Colonic mucosa (tissue), 4 donors: ENCODE measurements around the gene EZH2. TPM values are rescaled to one million over a fixed set of nuclear protein-coding genes. Genes with fewer than 3 reads are reported as not detected.

Experiments used
- DNase-seq: peaks from one replicate; pipeline ENCODE4 v3.0.0-alpha.2; 2020
- H3K27ac ChIP-seq: fragments of 200-600 bp; one replicate; pipeline ENCODE4 v1.8.0; 2021
- H3K27me3 ChIP-seq: fragments of 200-600 bp; one replicate; pipeline ENCODE4 v1.8.0; 2021
- H3K36me3 ChIP-seq: fragments of 200-600 bp; one replicate; pipeline ENCODE4 v1.8.0; 2021
- H3K4me1 ChIP-seq: fragments of 200-600 bp; one replicate; pipeline ENCODE4 v1.8.0; 2021; ENCODE audit warnings: mild to moderate bottlenecking
- H3K4me3 ChIP-seq: fragments of 200-600 bp; one replicate; pipeline ENCODE4 v1.8.0; 2021
- H3K9ac ChIP-seq, 2 donors: one replicate each; pipeline ENCODE4 v1.7.0; 2013; ENCODE audit warnings: control low read depth in 2 of 2, low read depth in 2 of 2, low read length in 2 of 2
- H3K9me3 ChIP-seq: fragments of 200-600 bp; one replicate; pipeline ENCODE4 v1.8.0; 2021
- intact Hi-C: fragments of 100-400 bp; cut with DNase I; formaldehyde crosslinking; loops from one replicate; pipeline ENCODE4 v1.14.1; 2022
- total RNA-seq, 2 donors: library from RNA; stranded (reverse); fragmentation: NEBNext Ultra II Directional in 1 of 2; extraction: Animal tissue kit (Norgen Biotek cat#: 25700) in 1 of 2; gene quantifications; one replicate each; pipeline ENCODE4 v1.2.1, GENCODE V29; 2021
- TF ChIP-seq, protein P1 (sequence below): fragments of 200-600 bp; IDR thresholded peaks from one replicate; pipeline ENCODE4 v1.8.0; 2022; ENCODE audit warnings: antibody characterized with exemption, mild to moderate bottlenecking
- donor health status: healthy.
- donor health status: DM: no; HTN: no; CAD: no.
- donor health status: DM: no; HTN: no; CAD: no.

The EZH2 gene
- total RNA-seq, 2 donors from 2014 or later = 13.4 to 31.7 TPM

DNA sequence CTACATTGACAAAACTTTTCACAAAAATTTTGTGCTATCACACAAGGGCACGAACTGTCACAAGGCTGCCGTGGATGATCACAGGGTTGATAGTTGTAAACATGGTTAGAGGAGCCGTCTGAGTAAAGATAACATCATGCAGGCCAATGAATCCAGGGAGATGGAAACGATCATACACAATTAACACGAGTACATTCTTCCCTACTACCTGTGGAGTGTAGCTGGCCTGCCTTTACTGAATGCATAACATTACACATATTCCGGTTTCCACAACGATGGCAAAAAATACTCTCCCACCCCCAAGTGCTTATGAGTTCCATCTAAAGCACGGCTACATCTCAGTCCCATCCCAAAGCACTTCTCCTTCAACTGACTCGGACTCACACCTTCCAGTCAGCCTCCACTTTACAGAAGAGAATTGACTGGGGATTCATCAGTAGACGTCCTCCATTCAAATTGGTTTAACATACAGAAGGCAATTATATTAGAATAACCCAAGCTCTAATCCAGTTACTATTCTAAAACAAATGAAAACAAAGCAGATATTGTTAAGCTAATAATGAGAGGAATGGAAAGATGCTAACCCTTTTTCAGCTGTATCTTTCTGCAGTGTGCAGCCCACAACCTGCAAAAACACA, 69.0 kb downstream of the EZH2 start:
- intact Hi-C loops = no loop called here
- no peak overlapping the region for H3K9ac ChIP-seq
- no peaks in the 10 kb centered on the region for H3K27me3 ChIP-seq
- no peak overlapping the region for H3K4me3 ChIP-seq
- H3K27ac ChIP-seq = no peak overlapping the region
- no peak for DNase-seq
- H3K9me3 ChIP-seq = no peaks in the 10 kb centered on the region
- TF ChIP-seq, protein P1, sequence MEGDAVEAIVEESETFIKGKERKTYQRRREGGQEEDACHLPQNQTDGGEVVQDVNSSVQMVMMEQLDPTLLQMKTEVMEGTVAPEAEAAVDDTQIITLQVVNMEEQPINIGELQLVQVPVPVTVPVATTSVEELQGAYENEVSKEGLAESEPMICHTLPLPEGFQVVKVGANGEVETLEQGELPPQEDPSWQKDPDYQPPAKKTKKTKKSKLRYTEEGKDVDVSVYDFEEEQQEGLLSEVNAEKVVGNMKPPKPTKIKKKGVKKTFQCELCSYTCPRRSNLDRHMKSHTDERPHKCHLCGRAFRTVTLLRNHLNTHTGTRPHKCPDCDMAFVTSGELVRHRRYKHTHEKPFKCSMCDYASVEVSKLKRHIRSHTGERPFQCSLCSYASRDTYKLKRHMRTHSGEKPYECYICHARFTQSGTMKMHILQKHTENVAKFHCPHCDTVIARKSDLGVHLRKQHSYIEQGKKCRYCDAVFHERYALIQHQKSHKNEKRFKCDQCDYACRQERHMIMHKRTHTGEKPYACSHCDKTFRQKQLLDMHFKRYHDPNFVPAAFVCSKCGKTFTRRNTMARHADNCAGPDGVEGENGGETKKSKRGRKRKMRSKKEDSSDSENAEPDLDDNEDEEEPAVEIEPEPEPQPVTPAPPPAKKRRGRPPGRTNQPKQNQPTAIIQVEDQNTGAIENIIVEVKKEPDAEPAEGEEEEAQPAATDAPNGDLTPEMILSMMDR = no peak
- no peaks in the 10 kb centered on the region for H3K36me3 ChIP-seq
- no peaks in the 10 kb centered on the region for H3K4me1 ChIP-seq

- TF ChIP-seq, protein P1 = no peak
- intact Hi-C loops = no loop called here
- no peak overlapping the region for H3K4me3 ChIP-seq
- H3K9ac ChIP-seq = no peak overlapping the region
- no peaks in the 10 kb centered on the region for H3K27me3 ChIP-seq
- no peak for DNase-seq
- no peaks in the 10 kb centered on the region for H3K36me3 ChIP-seq
- no peak overlapping the region for H3K27ac ChIP-seq
- H3K9me3 ChIP-seq = no peaks in the 10 kb centered on the region
- H3K4me1 ChIP-seq = no peaks in the 10 kb centered on the region
These were observed 70.2 kb downstream of the EZH2 start for GRCh38 chr7:148813890-148814289.

- DNase-seq = no peak
- intact Hi-C loops = no loop called here
- Histone ChIP-seq H3K27ac (no peak overlapping the region), H3K27me3 (no peaks in the 10 kb centered on the region), H3K36me3 (no peaks in the 10 kb centered on the region), H3K4me1 (no peaks in the 10 kb centered on the region), H3K9ac (no peak overlapping the region), H3K4me3 (no peak overlapping the region), H3K9me3 (no peaks in the 10 kb centered on the region)
- TF ChIP-seq, protein P1 = no peak
These were observed 72.2 kb downstream of the EZH2 start for GRCh38 chr7:148811892-148812291.

GRCh38 chr7:148809856-148810255, 74.2 kb downstream of the EZH2 start:
- Histone ChIP-seq H3K36me3 (no peaks in the 10 kb centered on the region), H3K27me3 (no peaks in the 10 kb centered on the region), H3K9me3 (no peaks in the 10 kb centered on the region), H3K27ac (no peak overlapping the region), H3K4me1 (no peaks in the 10 kb centered on the region), H3K4me3 (no peak overlapping the region), H3K9ac (no peak overlapping the region)
- TF ChIP-seq, protein P1 = no peak
- DNase-seq = no peak
- intact Hi-C loops = no loop called here

DNA sequence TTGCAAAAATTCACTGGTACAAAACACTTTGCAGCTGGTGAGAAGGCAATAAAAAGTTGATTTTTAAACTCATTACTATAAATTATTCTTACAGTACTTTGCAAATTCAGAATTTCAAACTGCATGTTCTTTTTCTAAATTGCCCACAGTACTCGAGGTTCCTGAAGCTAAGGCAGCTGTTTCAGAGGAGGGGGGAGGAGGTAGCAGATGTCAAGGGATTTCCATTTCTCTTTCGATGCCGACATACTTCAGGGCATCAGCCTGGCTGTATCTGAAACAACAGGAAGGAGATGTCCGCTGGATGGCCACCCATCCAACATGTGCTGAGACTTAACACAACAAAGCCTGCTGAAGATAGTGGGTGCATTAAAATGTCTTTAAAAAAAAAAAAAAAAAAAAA, 76.7 kb downstream of the EZH2 start:
- no peaks in the 10 kb centered on the region for H3K36me3 ChIP-seq
- TF ChIP-seq, protein P1 = no peak

More for the DNA sequence above, 76.7 kb downstream of the EZH2 start:
- no peak for DNase-seq
- H3K27me3 ChIP-seq = no peaks in the 10 kb centered on the region
- H3K4me1 ChIP-seq = no peaks in the 10 kb centered on the region
- no peak overlapping the region for H3K4me3 ChIP-seq
- intact Hi-C loops = no loop called here
- no peak overlapping the region for H3K27ac ChIP-seq
- H3K9me3 ChIP-seq = no peaks in the 10 kb centered on the region
- no peak overlapping the region for H3K9ac ChIP-seq
